CD4-positive, alpha-beta T cell treated with Interleukin-4 for 1 hour (primary cell): ENCODE measurements around the gene SLC8A2.

Experiments used
- DNase-seq, 2 donors: peaks; one replicate each; pipeline ENCODE4 v3.0.0-alpha.2; 2020 to 2022

The SLC8A2 gene, protein sequence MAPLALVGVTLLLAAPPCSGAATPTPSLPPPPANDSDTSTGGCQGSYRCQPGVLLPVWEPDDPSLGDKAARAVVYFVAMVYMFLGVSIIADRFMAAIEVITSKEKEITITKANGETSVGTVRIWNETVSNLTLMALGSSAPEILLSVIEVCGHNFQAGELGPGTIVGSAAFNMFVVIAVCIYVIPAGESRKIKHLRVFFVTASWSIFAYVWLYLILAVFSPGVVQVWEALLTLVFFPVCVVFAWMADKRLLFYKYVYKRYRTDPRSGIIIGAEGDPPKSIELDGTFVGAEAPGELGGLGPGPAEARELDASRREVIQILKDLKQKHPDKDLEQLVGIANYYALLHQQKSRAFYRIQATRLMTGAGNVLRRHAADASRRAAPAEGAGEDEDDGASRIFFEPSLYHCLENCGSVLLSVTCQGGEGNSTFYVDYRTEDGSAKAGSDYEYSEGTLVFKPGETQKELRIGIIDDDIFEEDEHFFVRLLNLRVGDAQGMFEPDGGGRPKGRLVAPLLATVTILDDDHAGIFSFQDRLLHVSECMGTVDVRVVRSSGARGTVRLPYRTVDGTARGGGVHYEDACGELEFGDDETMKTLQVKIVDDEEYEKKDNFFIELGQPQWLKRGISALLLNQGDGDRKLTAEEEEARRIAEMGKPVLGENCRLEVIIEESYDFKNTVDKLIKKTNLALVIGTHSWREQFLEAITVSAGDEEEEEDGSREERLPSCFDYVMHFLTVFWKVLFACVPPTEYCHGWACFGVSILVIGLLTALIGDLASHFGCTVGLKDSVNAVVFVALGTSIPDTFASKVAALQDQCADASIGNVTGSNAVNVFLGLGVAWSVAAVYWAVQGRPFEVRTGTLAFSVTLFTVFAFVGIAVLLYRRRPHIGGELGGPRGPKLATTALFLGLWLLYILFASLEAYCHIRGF

DNA sequence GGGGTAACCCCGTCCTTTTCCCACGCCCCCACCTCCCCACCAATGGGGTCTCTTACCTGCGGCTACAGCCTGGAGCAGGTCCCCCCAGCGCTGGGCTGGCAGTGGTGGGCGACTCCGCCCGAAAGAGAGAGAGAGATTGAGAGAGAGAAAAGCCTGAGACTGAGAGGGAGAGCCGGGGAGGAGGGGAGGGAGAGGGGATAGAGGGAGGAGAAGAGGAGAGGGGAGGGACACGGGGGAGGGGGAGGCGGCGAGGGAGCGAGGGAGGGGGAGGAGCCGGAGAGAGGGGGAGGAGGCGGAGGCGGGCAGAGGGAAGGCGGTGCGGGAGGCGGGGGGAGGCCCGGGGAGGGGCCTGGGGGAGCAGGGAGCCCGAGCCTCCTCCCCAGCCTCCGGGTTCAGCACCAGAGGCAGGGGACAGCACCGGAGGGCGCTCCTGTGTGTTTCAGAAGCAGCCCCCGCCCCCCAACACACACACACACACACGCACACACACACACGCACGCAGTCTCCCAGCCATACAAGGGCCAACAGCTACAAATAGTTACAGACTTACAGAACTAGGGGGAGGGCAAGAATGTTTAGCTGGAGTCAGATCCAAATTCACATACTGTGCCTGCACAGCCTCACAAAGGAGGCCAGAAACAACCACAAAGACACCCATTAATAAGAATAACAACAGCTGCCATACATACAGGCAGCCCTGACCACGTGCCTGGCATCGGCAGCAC lies at the start of gene SLC8A2:
Gene SLC8A2 (minus strand): TSS at position 161 of the 725 bp plus-strand sequence. CDS start 5,490 bp downstream, outside the sequence.
- DNase-seq = peak; percentile 64 to 68

DNA sequence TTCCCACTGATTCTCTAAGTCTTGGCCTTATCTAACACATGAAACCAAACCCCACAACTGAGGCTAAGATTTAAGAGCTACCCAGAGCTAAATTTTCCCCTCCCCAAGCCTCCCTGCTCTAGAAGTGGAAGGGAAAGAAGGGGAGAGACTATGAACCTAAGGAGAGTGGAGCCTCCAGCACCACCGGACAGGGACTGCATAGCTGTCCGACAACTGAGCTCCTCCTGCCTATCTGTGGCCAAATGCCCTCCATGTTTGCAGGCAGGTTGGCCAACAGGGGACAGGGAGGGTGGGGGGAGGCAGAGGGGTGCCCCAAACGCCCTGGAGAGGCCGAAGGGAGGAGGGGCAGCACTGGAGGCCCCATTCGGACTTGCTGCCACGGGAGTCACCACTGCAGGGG lies 49.1 kb upstream of the SLC8A2 start:
- DNase-seq = no peak

DNA sequence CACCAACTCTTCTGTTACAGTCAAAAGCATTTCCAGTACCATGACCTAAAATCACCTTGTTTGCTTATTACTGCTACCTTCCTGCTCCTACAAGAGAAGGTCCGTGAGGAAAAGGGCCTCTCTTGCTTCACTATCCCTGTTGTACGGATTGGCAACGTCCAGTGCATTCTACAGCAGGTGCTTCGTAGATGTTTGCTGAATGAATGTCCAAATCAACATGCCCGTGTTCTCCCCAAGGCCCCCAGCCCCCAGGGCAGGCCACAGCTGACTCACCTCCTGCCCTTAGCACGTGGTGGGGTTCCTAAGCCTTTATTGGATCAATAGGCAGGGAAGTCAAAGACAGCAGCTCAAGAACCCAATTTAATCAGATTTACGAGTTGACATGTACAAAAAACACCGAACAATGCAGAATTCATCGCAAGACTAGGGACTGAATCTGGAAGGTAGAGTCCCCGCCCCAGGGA lies 48.7 kb upstream of the SLC8A2 start:
- no peak for DNase-seq

DNA sequence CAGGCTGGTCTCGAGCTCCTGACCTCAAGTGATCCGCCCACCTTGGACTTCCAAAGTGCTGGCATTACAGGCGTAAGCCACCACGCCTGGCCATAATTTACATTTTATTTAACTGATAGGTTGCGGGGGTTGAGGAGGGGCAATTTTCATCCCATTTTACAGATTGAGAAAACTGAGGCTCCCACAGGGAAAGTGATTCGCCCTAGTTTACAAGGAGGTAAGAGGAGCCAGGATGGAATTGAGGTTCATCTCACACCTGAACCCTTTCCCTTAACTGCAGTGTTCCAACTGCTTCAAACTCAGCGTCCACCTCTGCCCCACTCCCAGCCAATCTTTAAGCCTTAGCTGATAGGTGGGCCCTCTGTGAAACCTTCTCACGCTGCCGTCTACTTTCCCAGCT lies 47.2 kb upstream of the SLC8A2 start:
- DNase-seq = no peak

DNA sequence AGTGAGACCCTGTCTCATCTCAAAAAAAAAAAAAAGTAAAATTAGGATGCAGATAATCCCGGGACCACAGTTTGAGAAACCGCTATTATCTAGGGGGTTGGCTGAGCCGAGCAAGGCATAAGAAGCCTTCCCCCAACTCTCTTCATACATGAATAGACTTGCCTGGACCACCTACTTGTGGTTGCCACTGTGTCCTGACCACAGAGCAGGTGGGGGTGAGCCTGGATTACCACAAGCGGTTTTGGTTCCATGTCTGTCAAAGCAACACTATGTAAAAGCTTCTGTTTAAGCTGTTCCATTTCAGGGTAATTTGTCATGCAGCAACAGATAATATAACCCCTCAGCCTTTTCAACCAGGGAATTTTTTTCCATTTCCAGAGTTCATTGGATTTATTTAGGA lies 46.4 kb upstream of the SLC8A2 start:
- peak; percentile 57 to 73 for DNase-seq

DNA sequence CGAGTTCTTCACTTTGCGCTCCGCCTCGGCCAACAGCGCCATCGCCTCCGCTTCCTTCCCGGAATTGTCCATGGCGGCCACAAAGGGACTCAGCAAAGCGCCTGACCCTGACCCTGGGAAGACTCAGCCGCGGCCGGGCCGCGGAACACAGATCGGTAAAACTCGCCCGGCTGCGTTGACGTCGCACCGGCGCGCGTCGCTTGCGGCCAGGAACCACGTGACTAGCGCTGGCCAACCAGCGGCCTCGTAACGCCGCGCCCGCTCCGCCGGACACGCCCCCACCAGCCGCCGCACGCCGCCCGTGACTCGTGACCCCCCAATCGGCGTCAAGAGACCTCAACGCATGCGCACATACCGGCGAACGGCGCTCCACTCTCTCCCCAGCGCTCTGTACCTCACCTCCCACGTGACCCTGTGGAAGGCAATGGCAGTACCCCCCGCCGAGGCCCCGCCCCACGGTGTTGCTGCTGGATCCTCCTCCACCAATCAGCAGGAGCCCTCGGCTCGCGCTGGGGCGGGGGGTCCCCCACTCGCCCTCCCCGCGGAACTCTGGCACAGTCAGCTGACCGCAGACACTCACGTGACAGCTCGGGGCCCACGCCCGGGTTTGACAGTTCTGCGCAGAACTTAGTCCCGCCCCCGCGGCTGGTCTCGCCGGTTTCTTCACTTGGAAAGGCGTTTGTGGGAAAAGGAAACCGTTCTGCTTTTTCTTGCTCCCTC lies 43.3 kb upstream of the SLC8A2 start, which contains the start of gene NAPA:
Gene NAPA (minus strand): TSS at position 195 of the 720 bp plus-strand sequence. CDS start 123 bp downstream, at position 72.
- peak; percentile 100 for DNase-seq

DNA sequence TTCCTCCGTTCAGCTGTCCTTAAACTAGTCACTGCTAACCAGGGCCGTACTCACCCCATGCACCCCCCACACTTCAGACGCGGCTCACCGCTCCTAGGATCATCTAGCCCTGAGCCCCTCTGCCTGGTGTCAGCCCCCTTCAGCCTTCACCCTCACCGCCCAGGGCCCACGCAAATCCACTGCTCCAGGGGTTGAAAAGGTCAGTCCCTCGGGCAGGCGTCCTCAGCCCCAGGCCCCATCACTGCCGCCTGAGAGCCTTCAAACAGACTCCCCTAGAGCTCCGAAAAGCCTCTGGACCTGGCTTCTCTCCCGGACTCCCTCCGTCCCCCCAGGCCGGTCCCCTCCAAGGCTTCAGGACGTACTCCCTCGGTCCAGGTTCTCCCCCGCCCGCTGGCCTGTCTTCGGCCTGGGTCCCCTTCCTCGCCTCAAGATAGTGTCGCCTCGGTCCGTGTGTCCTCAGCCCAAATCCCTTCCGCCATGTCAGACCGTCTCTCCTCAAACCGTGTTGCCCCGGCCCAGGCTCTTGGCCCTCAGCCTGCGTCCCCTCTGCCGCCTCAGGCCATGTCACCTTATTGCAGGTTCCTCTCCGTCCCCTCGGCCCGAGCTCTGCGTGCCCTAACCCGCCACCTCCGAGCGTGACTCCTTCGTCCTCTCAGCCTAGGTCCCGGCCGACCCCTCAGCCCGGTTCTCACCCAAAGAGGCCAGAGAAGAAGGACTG lies 42.6 kb upstream of the SLC8A2 start:
- no peak for DNase-seq

DNA sequence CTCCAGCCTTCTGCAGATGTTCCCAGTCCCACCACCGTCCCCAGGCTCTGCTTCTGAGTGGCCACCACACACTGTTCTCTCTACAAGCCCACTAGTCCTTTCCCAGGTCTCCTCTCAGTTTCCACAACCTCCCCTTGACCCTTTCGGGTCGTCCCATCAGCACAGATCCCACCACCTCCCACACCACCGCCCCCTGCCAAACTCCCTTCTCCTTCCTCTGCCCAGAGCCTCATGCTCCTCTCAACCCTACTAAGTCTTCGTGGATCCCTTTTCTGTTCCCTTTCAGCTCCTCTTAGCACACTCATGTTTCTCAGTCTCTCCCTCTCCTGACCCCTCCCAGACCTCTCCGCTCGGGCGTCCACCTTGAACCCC lies 41.2 kb upstream of the SLC8A2 start:
- DNase-seq = no peak

DNA sequence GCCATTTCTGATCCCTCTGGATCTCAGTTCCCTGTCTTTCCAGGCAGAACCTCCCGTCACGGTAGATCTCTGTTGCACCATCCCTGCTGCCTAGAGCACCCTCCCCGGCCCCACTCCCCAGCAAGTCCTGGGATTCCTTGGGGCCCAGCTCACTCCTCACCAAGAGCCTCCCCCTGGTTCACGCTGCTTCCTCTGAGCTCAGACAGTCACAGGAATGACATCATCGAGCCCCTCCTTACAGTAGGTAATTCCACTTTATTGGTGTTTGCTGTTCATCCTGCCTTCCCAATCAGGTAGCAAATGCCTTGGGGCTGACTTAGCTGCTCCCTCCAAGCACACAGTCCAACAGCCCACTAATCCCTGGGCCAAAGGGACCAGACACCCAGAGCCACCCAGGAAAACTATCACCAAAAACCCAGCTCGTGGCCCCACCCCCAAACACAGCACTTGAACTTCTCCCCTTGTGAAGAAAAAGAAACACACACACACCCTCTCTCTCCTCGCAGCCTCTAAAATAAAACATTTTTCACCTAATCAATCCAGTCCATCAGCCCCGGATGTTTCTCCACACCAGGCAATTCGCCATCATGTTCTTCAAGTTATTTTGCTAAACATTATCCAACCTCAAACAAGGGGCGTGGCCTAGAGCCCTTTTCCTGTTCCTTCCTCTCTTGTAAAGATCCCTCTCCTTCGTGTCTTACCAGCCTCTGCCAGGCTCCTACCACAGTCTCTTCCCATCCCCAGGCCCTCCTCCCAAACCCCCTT lies 40.7 kb upstream of the SLC8A2 start:
- peak in 1 of 2 donors; percentile 24 for DNase-seq

DNA sequence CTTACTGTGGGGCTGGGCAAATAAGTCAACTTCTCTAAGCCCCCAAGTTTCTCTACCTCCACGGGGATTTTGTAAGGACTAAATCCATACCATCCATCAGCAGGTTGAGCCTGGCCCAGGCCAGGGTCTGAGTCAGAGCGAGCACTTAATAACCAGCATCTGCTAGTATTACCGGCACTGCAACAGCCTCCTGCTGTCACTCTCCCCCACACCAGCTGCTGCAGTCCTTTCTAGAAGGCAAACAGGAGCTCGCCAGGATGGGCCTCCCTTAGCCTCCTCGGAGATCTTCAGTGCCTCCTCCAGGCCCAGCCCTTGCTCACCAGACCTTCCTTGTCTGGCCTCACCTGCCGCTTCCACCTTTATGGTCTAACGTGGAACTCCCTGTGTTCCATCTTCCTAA lies 40.0 kb upstream of the SLC8A2 start:
- no peak for DNase-seq

DNA sequence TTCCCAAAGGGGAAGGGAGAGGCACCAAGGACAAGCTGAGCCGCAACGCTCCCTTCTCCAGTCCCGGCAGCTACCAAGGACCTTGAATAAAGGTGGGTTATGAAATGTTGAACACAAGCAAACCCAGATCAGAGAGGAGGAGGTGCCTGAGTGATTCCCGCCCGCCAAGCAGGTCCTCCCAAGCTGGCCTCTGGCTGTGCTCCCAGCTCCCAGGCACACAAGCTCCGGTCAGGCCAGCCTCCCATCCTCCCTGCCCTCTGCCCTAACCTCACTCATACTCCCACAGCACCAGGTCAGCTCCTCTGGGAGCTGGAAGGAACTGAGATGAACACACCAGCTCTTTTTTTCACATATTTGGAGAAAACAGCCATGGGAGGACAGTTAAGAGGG lies 39.4 kb upstream of the SLC8A2 start:
- no peak for DNase-seq

DNA sequence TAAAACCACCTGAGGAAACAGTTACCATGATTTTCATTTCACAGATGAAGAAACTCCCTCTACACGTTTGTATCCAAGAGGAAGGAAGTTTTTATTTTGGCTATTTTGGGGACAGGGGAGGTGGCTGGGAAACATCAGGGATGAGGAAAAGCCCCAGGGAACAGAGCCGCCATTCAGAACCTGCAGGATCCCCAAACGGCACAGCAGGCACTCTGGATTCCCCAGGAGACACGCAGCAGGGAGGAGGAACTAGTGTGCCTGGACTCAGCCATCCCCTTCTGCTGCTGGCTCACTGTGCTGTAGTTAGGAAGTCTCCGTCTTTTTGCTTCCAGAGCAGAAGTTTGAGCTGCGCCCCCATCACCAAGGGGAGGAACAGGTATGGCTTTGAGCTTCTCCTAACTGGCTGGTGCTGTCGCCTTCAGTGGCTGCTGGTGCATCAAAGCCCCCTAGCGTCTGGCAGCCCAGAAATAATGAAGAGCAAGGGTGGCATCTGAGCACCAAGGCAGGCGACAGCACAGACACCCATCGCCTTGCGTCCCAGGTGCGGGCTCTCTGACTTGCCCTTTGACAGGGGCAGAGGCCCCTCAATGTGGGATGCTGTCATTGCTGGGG lies 38.9 kb upstream of the SLC8A2 start:
- no peak for DNase-seq

DNA sequence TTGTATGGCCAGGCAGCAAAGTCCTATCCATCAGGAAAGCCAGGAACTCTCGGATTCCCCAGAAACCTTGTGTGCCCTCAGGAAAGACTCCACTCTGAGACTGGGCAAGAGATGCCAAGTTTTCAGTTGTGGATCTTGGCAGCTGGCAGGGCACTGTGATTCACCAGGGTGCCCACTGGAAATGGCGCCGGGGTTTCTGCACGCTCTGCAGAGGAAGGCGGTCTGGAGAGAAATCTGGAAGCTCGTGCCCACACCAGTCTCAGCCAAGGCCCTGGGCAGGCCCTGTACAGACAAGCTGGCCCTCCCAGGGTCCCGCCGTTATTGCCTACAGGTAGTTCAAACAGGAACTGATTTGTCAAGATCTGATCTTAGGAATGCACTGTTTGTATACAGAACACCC lies 38.3 kb upstream of the SLC8A2 start:
- no peak for DNase-seq

DNA sequence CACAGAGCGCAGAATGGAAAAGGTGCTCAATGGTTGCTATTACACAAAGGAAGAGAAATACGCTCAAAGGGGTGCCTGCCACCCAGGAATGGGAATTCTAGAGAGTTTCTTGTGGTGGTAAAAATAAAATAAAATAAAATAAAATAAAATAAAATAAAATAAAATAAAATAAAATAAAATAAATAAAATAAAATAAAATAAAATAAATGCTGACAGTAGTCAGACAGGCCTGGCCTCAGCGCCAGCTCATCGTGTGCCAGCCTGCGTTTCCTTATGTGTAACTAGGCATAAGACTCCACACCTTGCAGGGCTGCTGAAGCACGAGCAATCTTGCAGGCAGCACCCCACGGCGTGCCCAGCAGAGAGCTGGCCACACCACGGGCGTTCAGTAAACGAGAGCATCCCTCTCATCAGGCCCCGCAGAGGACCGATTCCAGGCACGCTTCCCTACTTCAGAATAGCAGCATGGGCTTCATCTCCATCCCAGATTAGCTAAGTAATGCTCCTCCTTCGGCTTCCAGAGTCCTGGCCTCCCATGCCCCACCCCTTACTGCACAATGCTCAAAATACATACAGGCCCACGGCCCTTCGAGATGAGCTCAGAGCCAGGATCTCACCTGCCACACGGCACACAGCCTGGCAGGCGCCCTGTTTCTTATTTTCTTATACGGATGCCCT lies 37.6 kb upstream of the SLC8A2 start:
- DNase-seq = no peak

DNA sequence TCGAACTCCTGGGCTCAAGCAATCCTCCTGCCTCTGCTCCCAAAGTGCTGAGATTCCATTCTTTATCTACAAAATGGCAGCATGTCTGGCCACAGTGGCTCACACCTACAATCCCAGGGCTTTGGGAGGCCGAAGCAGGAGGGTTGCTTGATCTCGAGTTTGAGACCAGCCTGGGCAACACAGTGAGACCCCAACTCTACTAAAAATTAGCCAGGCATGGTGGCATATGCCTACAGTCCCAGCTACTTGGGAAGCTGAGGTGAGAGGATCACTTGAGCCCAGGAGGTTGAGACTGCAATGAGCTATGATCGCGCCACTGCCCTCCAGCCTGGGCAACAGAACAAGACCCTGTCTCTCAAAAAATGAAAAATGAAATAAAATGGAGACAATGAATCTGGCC lies 37.0 kb upstream of the SLC8A2 start:
- DNase-seq = no peak

DNA sequence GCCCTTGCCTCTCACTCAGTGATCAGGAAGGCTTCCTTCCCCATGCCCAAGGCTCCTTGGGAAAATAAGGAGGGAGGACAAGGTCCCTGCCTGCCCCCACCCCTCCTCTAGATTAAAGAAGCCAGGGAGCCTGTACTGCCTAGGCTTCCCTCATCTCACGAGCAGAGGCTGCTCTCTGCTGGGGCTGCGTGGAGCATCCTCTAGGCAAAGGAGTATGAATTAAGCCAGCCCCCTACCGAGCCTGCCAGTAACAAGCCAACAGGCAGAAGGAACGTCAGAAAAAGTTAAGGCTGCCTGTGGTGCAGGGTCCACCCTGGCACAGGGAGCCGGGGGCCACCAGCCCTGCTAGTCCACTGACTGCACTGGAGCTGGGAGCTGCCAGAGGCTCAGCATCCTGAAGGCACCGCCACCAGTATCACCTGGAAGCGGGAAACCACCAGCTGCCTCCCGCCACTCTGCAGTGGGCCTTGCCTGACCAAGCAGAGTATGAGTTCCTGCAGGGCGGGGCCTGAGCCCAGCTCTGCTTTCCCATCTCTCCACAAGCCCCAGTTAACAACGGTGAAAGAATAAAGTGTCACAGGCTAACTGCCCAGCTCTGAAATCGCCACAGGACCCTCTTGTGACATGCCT lies 36.3 kb upstream of the SLC8A2 start:
- no peak for DNase-seq

DNA sequence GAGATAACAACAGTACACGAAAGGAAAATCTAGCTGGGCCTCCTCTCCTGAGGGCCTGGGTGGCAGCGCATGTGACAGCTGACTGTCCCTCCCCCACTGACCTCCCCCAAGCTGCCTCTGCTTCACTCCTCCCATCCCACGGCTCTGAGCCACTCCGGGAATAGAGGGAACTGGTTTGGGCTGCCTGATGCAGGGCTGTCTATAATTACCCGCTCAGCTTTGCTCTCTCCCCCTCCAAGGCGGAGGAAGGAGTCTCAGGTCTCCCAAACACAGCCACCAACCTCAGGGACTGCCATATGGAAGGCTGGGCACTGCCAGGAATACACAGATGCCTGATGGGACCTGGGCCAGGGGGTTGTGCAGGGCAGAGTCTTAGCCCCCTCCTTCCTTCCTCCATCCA lies 35.3 kb upstream of the SLC8A2 start:
- DNase-seq = no peak

DNA sequence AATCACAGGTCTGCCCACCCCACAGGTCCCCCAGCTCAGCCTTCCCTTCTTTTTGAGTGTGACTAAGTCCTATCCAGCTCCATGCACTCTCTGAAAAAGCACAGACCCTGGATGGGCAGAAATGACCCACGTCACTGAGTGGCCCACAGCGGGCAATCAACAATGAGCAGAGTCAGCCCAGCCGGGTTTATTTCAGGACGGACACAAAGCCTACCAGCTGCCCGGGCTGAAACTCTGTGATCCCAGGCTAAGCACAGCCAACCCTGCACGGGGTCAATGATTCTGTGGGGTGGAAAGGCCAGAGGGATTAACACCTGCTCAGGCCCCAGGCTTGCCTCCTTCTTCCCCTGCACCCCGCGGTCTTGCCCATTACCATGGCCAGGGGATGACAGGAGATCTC lies 34.8 kb upstream of the SLC8A2 start:
- no peak for DNase-seq

DNA sequence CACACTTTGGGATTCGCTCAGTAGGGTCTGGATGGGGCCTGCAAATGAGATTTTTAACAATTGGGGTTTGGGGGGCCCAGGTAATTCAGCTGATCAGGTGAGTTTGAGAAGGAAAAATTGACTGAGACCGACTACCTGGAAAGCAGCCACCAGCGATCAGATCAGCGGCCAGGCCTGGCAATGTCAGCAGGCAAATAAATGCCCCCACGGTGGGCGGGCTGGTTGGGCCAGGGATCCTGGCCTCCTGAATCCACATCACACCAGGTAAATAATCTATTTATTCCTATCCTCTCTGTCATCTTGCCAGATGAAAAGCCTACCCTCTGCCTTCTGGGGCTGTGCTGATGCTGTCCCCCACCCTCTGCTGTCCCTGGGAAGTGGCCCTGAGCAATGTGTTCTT lies 33.8 kb upstream of the SLC8A2 start:
- no peak for DNase-seq

DNA sequence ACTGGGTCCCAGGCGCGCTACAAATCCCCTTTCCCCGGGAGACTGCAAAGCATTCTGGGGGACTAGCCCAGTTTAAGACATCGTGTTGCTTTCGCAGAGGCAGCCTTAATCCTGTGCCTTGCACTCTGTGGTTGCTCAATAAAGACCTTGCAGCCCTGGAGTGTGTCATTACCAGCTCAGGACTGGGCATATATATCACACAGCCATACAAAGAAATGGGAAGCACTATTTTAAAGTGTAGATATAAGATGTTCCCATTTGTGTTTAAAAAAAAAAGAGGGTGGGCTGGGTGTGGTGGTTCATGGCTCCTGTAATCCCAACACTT lies 32.1 kb upstream of the SLC8A2 start:
- DNase-seq = no peak
